ENCODE measurements around the gene SPRR2D.

SPRR2D gene

GRCh38 chr1:153001382-153001781, 39.5 kb downstream of the SPRR2D start, which contains the start of gene SPRR3:
Gene SPRR3, plus strand, starts transcription at chr1:153001749. Its CDS starts 1,272 bp downstream, at chr1:153003021.
- DNase-seq (ENCODE audit: extremely low read depth, low read depth) = no peak

DNA sequence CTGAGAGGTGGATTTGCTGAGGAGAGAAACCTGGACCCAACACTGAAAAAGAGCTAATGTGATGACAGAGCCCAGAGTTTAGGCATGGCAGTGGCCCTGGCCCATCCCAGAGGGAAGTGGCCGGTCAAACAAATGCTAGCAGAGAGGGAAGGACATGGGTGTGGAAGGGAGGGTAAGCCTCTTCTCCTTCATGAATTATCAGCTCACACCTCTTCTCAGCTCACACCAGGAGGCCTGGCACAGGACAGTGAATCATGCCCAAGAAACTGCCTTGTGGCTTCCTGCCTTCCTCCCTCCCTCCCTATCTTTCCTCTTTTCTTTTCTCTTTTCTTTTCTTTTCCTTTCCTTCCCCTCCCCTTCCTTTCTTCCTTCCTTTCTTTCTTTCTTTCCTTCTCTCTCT, 40.6 kb downstream of the SPRR2D start:
- DNase-seq (ENCODE audit: extremely low read depth, low read depth) = no peak
- TF ChIP-seq, protein P1, sequence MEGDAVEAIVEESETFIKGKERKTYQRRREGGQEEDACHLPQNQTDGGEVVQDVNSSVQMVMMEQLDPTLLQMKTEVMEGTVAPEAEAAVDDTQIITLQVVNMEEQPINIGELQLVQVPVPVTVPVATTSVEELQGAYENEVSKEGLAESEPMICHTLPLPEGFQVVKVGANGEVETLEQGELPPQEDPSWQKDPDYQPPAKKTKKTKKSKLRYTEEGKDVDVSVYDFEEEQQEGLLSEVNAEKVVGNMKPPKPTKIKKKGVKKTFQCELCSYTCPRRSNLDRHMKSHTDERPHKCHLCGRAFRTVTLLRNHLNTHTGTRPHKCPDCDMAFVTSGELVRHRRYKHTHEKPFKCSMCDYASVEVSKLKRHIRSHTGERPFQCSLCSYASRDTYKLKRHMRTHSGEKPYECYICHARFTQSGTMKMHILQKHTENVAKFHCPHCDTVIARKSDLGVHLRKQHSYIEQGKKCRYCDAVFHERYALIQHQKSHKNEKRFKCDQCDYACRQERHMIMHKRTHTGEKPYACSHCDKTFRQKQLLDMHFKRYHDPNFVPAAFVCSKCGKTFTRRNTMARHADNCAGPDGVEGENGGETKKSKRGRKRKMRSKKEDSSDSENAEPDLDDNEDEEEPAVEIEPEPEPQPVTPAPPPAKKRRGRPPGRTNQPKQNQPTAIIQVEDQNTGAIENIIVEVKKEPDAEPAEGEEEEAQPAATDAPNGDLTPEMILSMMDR (IDR thresholded peaks at IDR 0.05; ENCODE audit: low read depth, low read length) = no peak

More at GRCh38 chr1:153001382-153001781, 39.5 kb downstream of the SPRR2D start, which contains the start of gene SPRR3:
- TF ChIP-seq, protein P1 (IDR thresholded peaks at IDR 0.05; ENCODE audit: low read depth, low read length) = no peak

- TF ChIP-seq, protein P1 (IDR thresholded peaks at IDR 0.05; ENCODE audit: low read depth, low read length) = no peak
- no peak for DNase-seq (ENCODE audit: extremely low read depth, low read depth)
Observed at GRCh38 chr1:152999818-153000217, 41.1 kb downstream of the SPRR2D start.

DNA sequence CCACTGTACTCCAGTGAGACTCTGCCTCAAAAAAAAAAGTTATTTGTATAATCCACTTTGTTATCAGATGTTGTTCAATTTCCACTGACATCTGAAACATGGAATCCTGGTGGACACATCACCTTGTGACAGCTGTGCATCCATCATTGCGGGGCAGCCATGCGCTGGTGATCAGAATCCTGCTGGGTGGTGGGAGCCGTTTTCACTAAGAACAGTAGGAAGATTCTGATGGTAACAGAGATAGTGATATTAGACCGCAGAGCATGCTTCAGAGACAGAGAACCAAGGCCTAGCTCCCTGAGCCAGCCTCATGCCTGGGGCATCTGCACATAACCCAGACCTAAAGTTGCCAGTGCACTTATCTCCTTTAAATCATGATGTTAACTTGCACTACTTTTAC, 42.4 kb downstream of the SPRR2D start:
- DNase-seq (ENCODE audit: extremely low read depth, low read depth) = no peak
- TF ChIP-seq, protein P1 (IDR thresholded peaks at IDR 0.05; ENCODE audit: low read depth, low read length) = no peak

GRCh38 chr1:152997901-152998300, 43.0 kb downstream of the SPRR2D start:
- no peak for DNase-seq (ENCODE audit: extremely low read depth, low read depth)
- TF ChIP-seq, protein P1 (IDR thresholded peaks at IDR 0.05; ENCODE audit: low read depth, low read length) = no peak

DNA sequence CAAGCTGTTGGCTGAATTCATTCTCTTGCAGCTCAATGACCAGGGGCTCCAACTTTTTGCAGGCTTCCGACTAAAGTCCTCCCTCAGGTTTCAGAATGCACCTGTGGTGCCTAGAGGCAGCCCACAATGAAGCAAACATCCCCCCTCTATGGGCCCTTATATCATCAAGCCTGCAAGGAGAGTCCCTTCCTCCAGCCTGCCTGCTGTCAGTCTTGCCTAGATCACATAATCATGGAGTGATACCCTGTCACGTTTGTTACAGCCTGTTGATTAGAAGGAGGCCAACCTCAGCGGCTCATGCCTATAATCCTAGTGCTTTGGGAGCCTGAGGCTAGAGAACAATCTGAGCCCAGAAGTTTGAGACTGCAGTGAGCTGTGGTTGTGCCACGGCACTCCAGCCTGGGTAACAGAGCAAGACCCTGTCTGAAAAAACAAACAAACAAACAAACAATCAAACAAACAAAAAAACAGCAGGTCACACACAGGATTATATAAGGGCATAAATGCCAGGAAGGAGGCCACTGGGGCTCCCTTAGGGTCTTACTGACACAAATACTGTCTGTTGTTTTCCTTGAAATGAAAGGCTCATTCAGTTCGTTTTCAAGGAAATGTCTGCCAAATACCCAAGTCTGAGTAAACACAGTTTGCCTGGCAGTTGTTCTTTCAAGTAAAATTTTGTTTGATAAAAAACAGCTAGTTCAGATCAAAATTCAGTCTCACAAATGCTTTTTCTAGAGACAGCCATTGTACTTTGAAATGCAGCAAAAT, 44.1 kb downstream of the SPRR2D start:
- TF ChIP-seq, protein P1 (IDR thresholded peaks at IDR 0.05; ENCODE audit: low read depth, low read length) = no peak
- DNase-seq (ENCODE audit: extremely low read depth, low read depth) = no peak

DNA sequence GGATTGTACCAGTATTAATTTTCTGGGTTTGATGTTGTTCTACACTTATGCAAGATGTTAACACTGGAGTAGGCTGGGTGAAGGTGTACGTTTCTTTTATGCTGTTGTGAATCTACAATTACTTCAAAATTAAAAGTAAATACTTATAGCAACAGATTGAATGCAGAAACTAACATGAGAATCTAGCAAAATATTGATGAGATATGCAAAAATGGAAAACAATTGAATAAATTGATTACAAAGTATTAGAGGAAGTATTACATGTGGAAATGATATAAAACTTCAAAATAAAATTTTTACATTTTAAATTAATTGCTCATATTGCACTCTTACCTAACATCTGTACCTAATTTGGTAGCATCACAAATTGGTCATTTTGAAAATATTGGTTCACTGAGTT, 45.1 kb downstream of the SPRR2D start:
- TF ChIP-seq, protein P1 (IDR thresholded peaks at IDR 0.05; ENCODE audit: low read depth, low read length) = no peak
- no peak for DNase-seq (ENCODE audit: extremely low read depth, low read depth)

Measured in AG09319 (cell line).